SK-N-SH treated with all-trans-retinoic acid at 6 μM for 48 hours (cell line): ENCODE results near the gene MT1E.

Experiments
- ATAC-seq: fragments of 200-7000 bp; cut with Tn5 transposase; 3 replicates; pipeline ENCODE4 v1.9.1; 2020; ENCODE audit warnings: mild to moderate bottlenecking, moderate library complexity
- ARNTL ChIP-seq: fragments of 450-650 bp; formaldehyde crosslinking; IDR thresholded peaks from 2 replicates; pipeline ENCODE4 v1.5.0; 2020; ENCODE audit warnings: low read depth, mild to moderate bottlenecking, moderate library complexity, borderline replicate concordance
- BACH2 ChIP-seq: fragments of 250-450 bp; sonication (Bioruptor Pico); IDR thresholded peaks from 2 replicates; pipeline ENCODE4 v1.9.0; 2021; ENCODE audit warnings: mild to moderate bottlenecking, borderline replicate concordance
- CREB5 ChIP-seq: fragments of 250-450 bp; sonication (Bioruptor Pico); IDR thresholded peaks from 2 replicates; pipeline ENCODE4 v1.5.1; 2020; ENCODE audit warnings: low read depth, mild to moderate bottlenecking, moderate library complexity
- CSRNP3 ChIP-seq: fragments of 250-450 bp; sonication (Bioruptor Pico); IDR thresholded peaks from 2 replicates; pipeline ENCODE4 v1.5.1; 2021; ENCODE audit warnings: mild to moderate bottlenecking, moderate library complexity
- GLIS3 ChIP-seq: fragments of 250-450 bp; sonication (Bioruptor Pico); IDR thresholded peaks from 2 replicates; pipeline ENCODE4 v1.5.0; 2020; ENCODE audit warnings: mild to moderate bottlenecking, moderate library complexity
- ISL1 ChIP-seq: fragments of 250-450 bp; sonication (Bioruptor Pico); IDR thresholded peaks from 2 replicates; pipeline ENCODE4 v2.1.2; 2022; ENCODE audit warnings: mild to moderate bottlenecking, moderate library complexity
- OSR1 ChIP-seq: fragments of 250-450 bp; sonication (Bioruptor Pico); IDR thresholded peaks from 2 replicates; pipeline ENCODE4 v1.8.0; 2022; ENCODE audit warnings: moderate library complexity, mild to moderate bottlenecking, inconsistent platforms
- PPARA ChIP-seq: fragments of 250-450 bp; sonication (Bioruptor Pico); IDR thresholded peaks from 2 replicates; pipeline ENCODE4 v1.5.0; 2020; ENCODE audit warnings: mild to moderate bottlenecking, borderline replicate concordance
- SNAI2 ChIP-seq: fragments of 250-450 bp; sonication (Bioruptor Pico); IDR thresholded peaks from 2 replicates; pipeline ENCODE4 v1.5.0; 2020; ENCODE audit warnings: mild to moderate bottlenecking, moderate library complexity
- TCF4 ChIP-seq: fragments of 250-450 bp; sonication (Bioruptor Pico); IDR thresholded peaks from 2 replicates; pipeline ENCODE4 v1.8.0; 2021; ENCODE audit warnings: mild to moderate bottlenecking, moderate library complexity, borderline replicate concordance
- TOX ChIP-seq: fragments of 250-450 bp; sonication (Bioruptor Pico); IDR thresholded peaks from 2 replicates; pipeline ENCODE4 v1.8.0; 2021; ENCODE audit warnings: mild to moderate bottlenecking, moderate library complexity, borderline replicate concordance
- TSHZ2 ChIP-seq: fragments of 250-450 bp; sonication (Bioruptor Pico); IDR thresholded peaks from 2 replicates; pipeline ENCODE4 v1.5.0; 2020; ENCODE audit warnings: mild to moderate bottlenecking, moderate library complexity
- ZC3H10 ChIP-seq: fragments of 250-450 bp; sonication (Bioruptor Pico); IDR thresholded peaks from 2 replicates; pipeline ENCODE4 v1.5.1; 2021; ENCODE audit warnings: mild to moderate bottlenecking, moderate library complexity
- ZFP3 ChIP-seq: fragments of 250-450 bp; sonication (Bioruptor Pico); IDR thresholded peaks from 2 replicates; pipeline ENCODE4 v1.5.0; 2020; ENCODE audit warnings: mild to moderate bottlenecking, moderate library complexity
- ZFP30 ChIP-seq: fragments of 450-650 bp; formaldehyde crosslinking; IDR thresholded peaks from 2 replicates; pipeline ENCODE4 v1.5.0; 2022; ENCODE audit warnings: mild to moderate bottlenecking, moderate library complexity
- ZNF565 ChIP-seq: fragments of 450-650 bp; formaldehyde crosslinking; conservative IDR thresholded peaks from 2 replicates; pipeline ENCODE4 v1.5.0; 2020; ENCODE audit warnings: low read depth, mild to moderate bottlenecking, moderate library complexity
- ZNF70 ChIP-seq: fragments of 450-650 bp; formaldehyde crosslinking; IDR thresholded peaks from 2 replicates; pipeline ENCODE4 v1.5.0; 2020; ENCODE audit warnings: mild to moderate bottlenecking, moderate library complexity
- ZNF8 ChIP-seq: fragments of 450-650 bp; formaldehyde crosslinking; IDR thresholded peaks from 2 replicates; pipeline ENCODE4 v1.5.0; 2020; ENCODE audit warnings: mild to moderate bottlenecking, moderate library complexity
- TF ChIP-seq, protein P1 (sequence below): fragments of 250-450 bp; sonication (Bioruptor Pico); IDR thresholded peaks from 2 replicates; pipeline ENCODE4 v1.8.0; 2020; ENCODE audit warnings: mild to moderate bottlenecking, moderate library complexity, borderline replicate concordance
- TF ChIP-seq, protein P2 (sequence below): fragments of 250-450 bp; sonication (Bioruptor Pico); IDR thresholded peaks from 2 replicates; pipeline ENCODE4 v1.8.0; 2021; ENCODE audit warnings: low read depth, mild to moderate bottlenecking, moderate library complexity, borderline replicate concordance

Gene MT1E

DNA sequence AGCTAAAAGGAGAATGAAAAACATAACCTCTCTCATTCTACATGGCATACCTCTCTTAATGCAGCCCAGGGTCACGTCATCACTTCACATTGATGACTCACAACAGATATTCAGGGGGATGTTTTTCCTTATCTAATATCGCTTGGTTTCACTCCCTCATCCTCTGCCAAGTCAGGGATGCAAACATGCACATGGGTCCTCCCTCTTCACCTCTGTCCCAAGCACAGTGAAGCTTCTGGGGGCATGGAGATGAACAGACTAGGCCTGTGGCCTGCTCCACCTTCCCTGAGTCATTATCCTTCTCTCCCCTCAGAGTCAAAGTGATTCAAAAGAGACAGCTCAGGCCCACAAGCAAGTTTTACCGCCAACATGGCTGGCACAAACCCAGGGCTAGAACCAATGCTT is 19.5 kb upstream of the MT1E start:
- peak; percentile 1; the same call in 1 of the 3 replicates for ATAC-seq
- TF ChIP-seq TCF4 (CRISPR knock-in tag) (no peak), TSHZ2 (CRISPR knock-in tag) (no peak), ZNF70 (CRISPR knock-in tag) (peak; percentile 98), PPARA (CRISPR knock-in tag) (no peak)

GRCh38 chr16:56606476-56607108 is 19.0 kb upstream of the MT1E start:
- peak; percentile 0; the same call in 2 of the 3 replicates for ATAC-seq
- TF ChIP-seq ZNF70 (CRISPR knock-in tag) (no peak), ARNTL (CRISPR knock-in tag) (no peak), GLIS3 (CRISPR knock-in tag) (no peak)
- TF ChIP-seq, protein P1, sequence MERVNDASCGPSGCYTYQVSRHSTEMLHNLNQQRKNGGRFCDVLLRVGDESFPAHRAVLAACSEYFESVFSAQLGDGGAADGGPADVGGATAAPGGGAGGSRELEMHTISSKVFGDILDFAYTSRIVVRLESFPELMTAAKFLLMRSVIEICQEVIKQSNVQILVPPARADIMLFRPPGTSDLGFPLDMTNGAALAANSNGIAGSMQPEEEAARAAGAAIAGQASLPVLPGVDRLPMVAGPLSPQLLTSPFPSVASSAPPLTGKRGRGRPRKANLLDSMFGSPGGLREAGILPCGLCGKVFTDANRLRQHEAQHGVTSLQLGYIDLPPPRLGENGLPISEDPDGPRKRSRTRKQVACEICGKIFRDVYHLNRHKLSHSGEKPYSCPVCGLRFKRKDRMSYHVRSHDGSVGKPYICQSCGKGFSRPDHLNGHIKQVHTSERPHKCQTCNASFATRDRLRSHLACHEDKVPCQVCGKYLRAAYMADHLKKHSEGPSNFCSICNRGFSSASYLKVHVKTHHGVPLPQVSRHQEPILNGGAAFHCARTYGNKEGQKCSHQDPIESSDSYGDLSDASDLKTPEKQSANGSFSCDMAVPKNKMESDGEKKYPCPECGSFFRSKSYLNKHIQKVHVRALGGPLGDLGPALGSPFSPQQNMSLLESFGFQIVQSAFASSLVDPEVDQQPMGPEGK (CRISPR knock-in tag): no peak

DNA sequence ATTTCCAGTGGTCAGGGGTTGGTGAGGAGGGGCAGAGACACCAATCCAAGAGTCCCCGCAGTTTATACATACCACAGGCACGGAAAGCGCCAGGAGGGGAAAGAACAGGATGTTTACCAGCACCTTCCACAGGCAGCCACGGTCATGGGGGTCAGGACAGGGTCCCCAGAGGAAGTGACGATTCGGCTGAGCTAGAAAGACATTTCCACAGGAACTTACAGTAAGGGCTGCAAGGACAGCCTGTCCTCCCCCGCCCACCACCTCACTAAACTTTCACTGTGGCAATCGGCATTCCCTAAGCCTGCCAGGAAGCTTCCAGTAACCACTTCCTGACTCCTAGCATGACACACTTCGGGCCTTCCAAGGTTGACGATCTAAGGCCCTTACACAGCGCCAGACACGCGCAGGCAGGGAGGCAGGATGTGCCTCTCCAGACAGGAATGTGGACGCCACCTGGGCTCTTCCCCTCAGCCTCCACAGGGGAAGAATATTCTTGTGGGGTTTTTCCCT is 18.4 kb upstream of the MT1E start:
- ATAC-seq: peak; percentile 55
- TF ChIP-seq TOX (CRISPR knock-in tag) (no peak), ZNF565 (CRISPR knock-in tag) (no peak), ARNTL (CRISPR knock-in tag) (no peak), TSHZ2 (CRISPR knock-in tag) (no peak), GLIS3 (CRISPR knock-in tag) (no peak), ISL1 (no peak), CSRNP3 (CRISPR knock-in tag) (no peak), BACH2 (CRISPR knock-in tag) (no peak), ZNF8 (CRISPR knock-in tag) (peak; percentile 47), ZFP30 (no peak), TCF4 (CRISPR knock-in tag) (no peak), SNAI2 (no peak), ZNF70 (CRISPR knock-in tag) (no peak), OSR1 (0 out of 2 replicates have a peak, but pooled peaks have one; percentile 17), CREB5 (CRISPR knock-in tag) (no peak), ZC3H10 (no peak), PPARA (CRISPR knock-in tag) (no peak), ZFP3 (CRISPR knock-in tag) (0 out of 2 replicates have a peak, but pooled peaks have one; percentile 51)
- TF ChIP-seq, protein P2, sequence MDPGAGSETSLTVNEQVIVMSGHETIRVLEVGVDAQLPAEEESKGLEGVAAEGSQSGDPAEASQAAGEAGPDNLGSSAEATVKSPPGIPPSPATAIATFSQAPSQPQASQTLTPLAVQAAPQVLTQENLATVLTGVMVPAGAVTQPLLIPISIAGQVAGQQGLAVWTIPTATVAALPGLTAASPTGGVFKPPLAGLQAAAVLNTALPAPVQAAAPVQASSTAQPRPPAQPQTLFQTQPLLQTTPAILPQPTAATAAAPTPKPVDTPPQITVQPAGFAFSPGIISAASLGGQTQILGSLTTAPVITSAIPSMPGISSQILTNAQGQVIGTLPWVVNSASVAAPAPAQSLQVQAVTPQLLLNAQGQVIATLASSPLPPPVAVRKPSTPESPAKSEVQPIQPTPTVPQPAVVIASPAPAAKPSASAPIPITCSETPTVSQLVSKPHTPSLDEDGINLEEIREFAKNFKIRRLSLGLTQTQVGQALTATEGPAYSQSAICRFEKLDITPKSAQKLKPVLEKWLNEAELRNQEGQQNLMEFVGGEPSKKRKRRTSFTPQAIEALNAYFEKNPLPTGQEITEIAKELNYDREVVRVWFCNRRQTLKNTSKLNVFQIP (CRISPR knock-in tag): no peak
- TF ChIP-seq, protein P1 (CRISPR knock-in tag): no peak
